AG10803 (cell line): Measurements from ENCODE around the gene SH2D3A.
A peak's percentile ranks its signal among the peaks of the same experiment; 100 is the strongest.

Source experiments
- DNase-seq: peaks from one replicate; pipeline ENCODE4 v3.0.0; 2010; ENCODE audit warnings: low read depth
- H3K4me3 ChIP-seq: 2 replicates; pipeline ENCODE4 v1.5.1; 2011; ENCODE audit warnings: mild to moderate bottlenecking, low read length, control low read depth
- CTCF ChIP-seq: conservative IDR thresholded peaks from 2 replicates; pipeline ENCODE4 v1.5.1; 2011; ENCODE audit warnings: mild to moderate bottlenecking, low read length, control low read depth, inconsistent platforms

The SH2D3A gene

GRCh38 chr19:6767357-6768235 lies at the start of gene SH2D3A:
TSS of gene SH2D3A (minus strand) at chr19:6767435. CDS start at chr19:6763748, 3,687 bp downstream.
- no peak within 1 kb of the TSS for H3K4me3 ChIP-seq
- DNase-seq, result no peak
- no peak for TF ChIP-seq CTCF

GRCh38 chr19:6813659-6814058 lies 46.4 kb upstream of the SH2D3A start:
- TF ChIP-seq CTCF, result no peak
- no peak for DNase-seq
- H3K4me3 ChIP-seq, result no peak overlapping the region

- no peak overlapping the region for H3K4me3 ChIP-seq
- TF ChIP-seq CTCF, result no peak
Observed at GRCh38 chr19:6812612-6813011, 45.4 kb upstream of the SH2D3A start.

GRCh38 chr19:6811906-6812305 lies 44.7 kb upstream of the SH2D3A start:
- DNase-seq, result peak; percentile 55
- H3K4me3 ChIP-seq, result no peak overlapping the region
- no peak for TF ChIP-seq CTCF

More at GRCh38 chr19:6812612-6813011, 45.4 kb upstream of the SH2D3A start:
- DNase-seq, result no peak

- DNase-seq, result no peak
- no peak overlapping the region for H3K4me3 ChIP-seq
- no peak for TF ChIP-seq CTCF
Observed at GRCh38 chr19:6811378-6811777, 44.1 kb upstream of the SH2D3A start.

GRCh38 chr19:6809262-6809661 lies 42.0 kb upstream of the SH2D3A start:
- no peak for TF ChIP-seq CTCF
- no peak for DNase-seq
- no peak overlapping the region for H3K4me3 ChIP-seq

- no peak for TF ChIP-seq CTCF
- H3K4me3 ChIP-seq, result no peak overlapping the region
- DNase-seq, result no peak
Observed at GRCh38 chr19:6808494-6808893, 41.3 kb upstream of the SH2D3A start.
